HCT116 (cell line): ENCODE data around the gene PDE9A. TPM values are rescaled to one million over a fixed set of nuclear protein-coding genes. Genes with fewer than 3 reads are reported as not detected.
"Not testable (repeated sequence)": the region's sequence is repeated elsewhere in the genome, so short reads cannot be mapped to it uniquely, and the experiment has no call there.

Experiments used
- ATAC-seq: fragments of 200-7000 bp; cut with Tn5 transposase; 2 replicates; pipeline ENCODE4 v1.9.1; 2020; ENCODE audit warnings: mild to moderate bottlenecking, moderate library complexity
- BruUV-seq: library from RNA; stranded (reverse); fragments of 400-500 nt; replicated peaks from 2 replicates; lab custom pipeline; 2021; lab: Mats Ljungman, UMichigan
- CTCF ChIA-PET: fragments of 300-600 bp; sonication (Branson Sonifier 250); formaldehyde crosslinking; loops from one replicate; lab custom pipeline; 2021; ENCODE audit warnings: antibody characterized with exemption; lab: Charles Lee
- POLR2A ChIA-PET: fragments of 300-600, 350-600 bp; sonication (Branson Sonifier 250); formaldehyde crosslinking; loops from one replicate; lab custom pipeline; 2021; ENCODE audit warnings: antibody characterized with exemption; lab: Charles Lee
- RAD21 ChIA-PET, 2 experiments: fragments of 300-600 bp; sonication (Branson Sonifier 250); formaldehyde crosslinking; loops; one replicate each; lab custom pipeline; 2023; ENCODE audit warnings: low total read pairs in 2 of 2; ENCODE audit not compliant: uncharacterized antibody in 2 of 2, unreplicated experiment in 2 of 2, low non-redundant PET in 1 of 2; lab: Charles Lee
- DNase-seq: peaks from one replicate; pipeline ENCODE4 v3.0.0-alpha.2; 2010; ENCODE audit warnings: low read depth, low spot score
- H2AFZ ChIP-seq: fragments of 200-600 bp; shearing (Covaris generic), sonication (generic); 2 replicates; pipeline ENCODE4 v1.6.1; 2017; ENCODE audit warnings: low read depth, mixed run types, mixed read lengths, antibody characterized with exemption, low read length; ENCODE audit not compliant: poor library complexity, severe bottlenecking
- H3K27ac ChIP-seq: 2 replicates; pipeline ENCODE4 v1.5.1; 2012; ENCODE audit warnings: low read depth, low read length
- H3K27me3 ChIP-seq: fragments of 200-600 bp; sonication (generic); 2 replicates; pipeline ENCODE4 v1.6.1; 2016; ENCODE audit warnings: mixed run types, low read length, mixed read lengths; ENCODE audit not compliant: insufficient read depth
- H3K36me3 ChIP-seq, 2 experiments: fragments of 200-500 bp in 1 of 2; fragments of 200-600 bp in 1 of 2; sonication (Bioruptor generic) in 1 of 2; sonication (generic) in 1 of 2; 2 replicates each; pipeline versions ENCODE4 v1.5.1 to v1.6.1; 2014 to 2016; ENCODE audit warnings: low read length in 2 of 2, inconsistent platforms in 1 of 2, mixed read lengths in 1 of 2, mixed run types in 1 of 2; ENCODE audit not compliant: insufficient read depth in 2 of 2, control insufficient read depth in 1 of 2
- H3K4me1 ChIP-seq, 2 experiments: fragments of 200-600 bp in 1 of 2; sonication (generic) in 1 of 2; 2 replicates each; pipeline versions ENCODE4 v1.5.1 to v1.6.1; 2012 to 2017; ENCODE audit warnings: low read length in 2 of 2, inconsistent platforms in 1 of 2, mild to moderate bottlenecking in 1 of 2, mixed read lengths in 1 of 2, mixed run types in 1 of 2, moderate library complexity in 1 of 2; ENCODE audit not compliant: insufficient read depth in 2 of 2, control insufficient read depth in 1 of 2
- H3K4me2 ChIP-seq: fragments of 200-600 bp; sonication (generic); 2 replicates; pipeline ENCODE4 v1.6.1; 2017; ENCODE audit warnings: mixed run types, low read length, mixed read lengths
- H3K4me3 ChIP-seq, 2 experiments: fragments of 200-600 bp in 1 of 2; sonication (generic) in 1 of 2; replicated peaks in 1 of 2; 2 replicates each; pipeline ENCODE4 v1.5.1; 2011 to 2016; ENCODE audit warnings: low read length in 2 of 2, control low read depth in 1 of 2, low read depth in 1 of 2, mild to moderate bottlenecking in 1 of 2, mixed read lengths in 1 of 2, mixed run types in 1 of 2
- H3K79me2 ChIP-seq: fragments of 200-600 bp; sonication (generic); 2 replicates; pipeline ENCODE4 v1.6.1; 2017; ENCODE audit warnings: mild to moderate bottlenecking, mixed run types, low read length, moderate library complexity, mixed read lengths; ENCODE audit not compliant: insufficient read depth
- H3K9ac ChIP-seq: fragments of 200-600 bp; sonication (generic); 2 replicates; pipeline ENCODE4 v1.6.1; 2016; ENCODE audit warnings: low read length, mixed read lengths
- H3K9me2 ChIP-seq: fragments of 200-600 bp; sonication (generic), shearing (Covaris generic); 2 replicates; pipeline ENCODE4 v1.6.1; 2017; ENCODE audit warnings: mixed run types, mild to moderate bottlenecking, moderate library complexity; ENCODE audit not compliant: insufficient read depth
- H3K9me3 ChIP-seq, 2 experiments: fragments of 200-500 bp in 1 of 2; fragments of 200-600 bp in 1 of 2; sonication (Bioruptor generic) in 1 of 2; sonication (generic) in 1 of 2; 2 replicates each; pipeline ENCODE4 v1.6.1; 2014 to 2017; ENCODE audit warnings: low read length in 2 of 2, mixed read lengths in 2 of 2, inconsistent platforms in 1 of 2, low read depth in 1 of 2, mild to moderate bottlenecking in 1 of 2, mixed run types in 1 of 2, moderate library complexity in 1 of 2; ENCODE audit not compliant: control insufficient read depth in 1 of 2, insufficient read depth in 1 of 2
- H4K20me1 ChIP-seq: fragments of 200-600 bp; sonication (generic), shearing (Covaris generic); 2 replicates; pipeline ENCODE4 v1.6.1; 2017; ENCODE audit warnings: mixed run types, mild to moderate bottlenecking, moderate library complexity; ENCODE audit not compliant: insufficient read depth
- ATF3 ChIP-seq: IDR thresholded peaks from 2 replicates; pipeline ENCODE4 v1.6.1; 2012
- ELF1 ChIP-seq: IDR thresholded peaks from 2 replicates; pipeline ENCODE4 v1.6.1; 2012; ENCODE audit warnings: low read depth, borderline replicate concordance
- EZH2 ChIP-seq: fragments of 200-600 bp; sonication (generic); IDR thresholded peaks from 2 replicates; pipeline ENCODE4 v1.6.1; 2017; ENCODE audit warnings: antibody characterized with exemption, mixed run types
- FOSL1 ChIP-seq: IDR thresholded peaks from 2 replicates; pipeline ENCODE4 v1.6.1; 2012; ENCODE audit warnings: low read depth
- JUND ChIP-seq: IDR thresholded peaks from 2 replicates; pipeline ENCODE4 v1.6.1; 2012
- POLR2A ChIP-seq: IDR thresholded peaks from 2 replicates; pipeline ENCODE4 v1.7.0; 2011; ENCODE audit warnings: borderline replicate concordance; ENCODE audit not compliant: insufficient read depth, insufficient read length; ENCODE audit errors: extremely low read depth
- TCF7L2 ChIP-seq: IDR thresholded peaks from 2 replicates; pipeline ENCODE4 v1.7.0; 2011; ENCODE audit warnings: borderline replicate concordance, inconsistent platforms; ENCODE audit not compliant: insufficient read depth, insufficient read length; ENCODE audit errors: extremely low read depth
- intact Hi-C: fragments of 100-400 bp; cut with micrococcal nuclease; formaldehyde crosslinking; loops from 2 replicates; pipeline ENCODE4 v1.10.0; 2022
- total RNA-seq: library from RNA; stranded (reverse); gene quantifications from one replicate; pipeline ENCODE4 v1.2.1, GENCODE V29; 2021; ENCODE audit not compliant: unreplicated experiment
- TF ChIP-seq, protein P1 (sequence below): IDR thresholded peaks from 2 replicates; pipeline ENCODE4 v1.6.1; 2011; ENCODE audit warnings: mild to moderate bottlenecking, low read length, moderate library complexity; ENCODE audit not compliant: insufficient replicate concordance; ENCODE audit errors: extremely low read depth
- TF ChIP-seq, protein P2 (sequence below), 3 experiments: fragments of 200-600 bp in 1 of 3; sonication (generic) in 1 of 3; IDR thresholded peaks in 2 of 3; conservative IDR thresholded peaks in 1 of 3; 2 replicates each; pipeline ENCODE4 v1.5.1; 2012 to 2017; ENCODE audit warnings: low read depth in 2 of 3, low read length in 2 of 3, antibody characterized with exemption in 1 of 3, borderline replicate concordance in 1 of 3, control low read depth in 1 of 3, mild to moderate bottlenecking in 1 of 3, mixed read lengths in 1 of 3, mixed run types in 1 of 3, moderate library complexity in 1 of 3; ENCODE audit not compliant: insufficient read depth in 1 of 3

PDE9A gene
- total RNA-seq, 1 experiment from 2014 or later, result 31.4 TPM

DNA sequence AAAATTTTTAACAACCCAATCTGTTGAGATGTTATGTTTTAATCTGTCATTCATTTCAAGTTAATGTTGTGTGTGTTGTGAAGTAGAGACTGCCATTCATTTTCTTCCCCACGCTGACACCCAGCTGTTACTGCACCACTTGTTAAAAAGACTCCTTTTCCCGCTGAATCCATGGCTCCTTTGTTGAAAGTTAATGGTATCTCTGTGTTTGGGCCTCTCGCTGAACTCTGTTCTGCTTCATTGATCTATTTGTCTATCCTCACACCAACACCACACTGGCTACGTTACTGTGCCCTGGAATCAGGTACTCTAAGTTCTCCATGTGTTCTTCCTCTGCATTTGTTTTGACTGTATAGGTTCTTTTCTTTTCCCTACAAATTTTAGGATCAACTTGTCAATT is 58.2 kb downstream of the PDE9A start:
- ChIA-PET POLR2A (no interaction called here), CTCF (no interaction called here), RAD21 (no interaction called here)
- Histone ChIP-seq H3K9ac (no peak overlapping the region), H3K4me1 (no peaks in the 10 kb centered on the region), H4K20me1 (no peaks in the 10 kb centered on the region), H3K79me2 (no peaks in the 10 kb centered on the region), H3K9me3 (no peaks in the 10 kb centered on the region), H3K4me2 (no peak overlapping the region), H3K36me3 (no peaks in the 10 kb centered on the region), H3K9me2 (no peaks in the 10 kb centered on the region), H3K4me3 (no peak overlapping the region), H3K27me3 (no peaks in the 10 kb centered on the region), H3K27ac (no peak overlapping the region), H2AFZ (no peak overlapping the region)
- TF ChIP-seq ELF1, result no peak
- no peak for TF ChIP-seq TCF7L2
- BruUV-seq, result no TSS peak
- no peak for ATAC-seq
- intact Hi-C loops, result no loop called here
- no peak for DNase-seq

GRCh38 chr21:42715427-42715826 is 62.0 kb downstream of the PDE9A start:
- H3K27me3 ChIP-seq, H2AFZ ChIP-seq, H3K9me3 ChIP-seq, H3K9ac ChIP-seq, CTCF ChIA-PET, H3K4me2 ChIP-seq, ATAC-seq, intact Hi-C loops, POLR2A ChIA-PET, H3K4me3 ChIP-seq, H3K27ac ChIP-seq, RAD21 ChIA-PET, H4K20me1 ChIP-seq, H3K36me3 ChIP-seq, BruUV-seq, DNase-seq, H3K79me2 ChIP-seq, H3K9me2 ChIP-seq: not testable (repeated sequence)
- peaks cover 21 to 26% of the 10 kb centered on the region in 2 experiments for H3K4me1 ChIP-seq

- Histone ChIP-seq H3K9me3 (no peaks in the 10 kb centered on the region), H3K27ac (no peak overlapping the region), H4K20me1 (no peaks in the 10 kb centered on the region), H3K79me2 (no peaks in the 10 kb centered on the region), H3K36me3 (no peaks in the 10 kb centered on the region), H2AFZ (no peak overlapping the region), H3K9ac (no peak overlapping the region), H3K27me3 (no peaks in the 10 kb centered on the region), H3K9me2 (no peaks in the 10 kb centered on the region), H3K4me1 (peaks cover 28 to 33% of the 10 kb centered on the region in 2 experiments), H3K4me3 (no peak overlapping the region), H3K4me2 (no peak overlapping the region)
- RAD21 ChIA-PET, result no interaction called here
- ATAC-seq (no peak), DNase-seq (no peak)
- CTCF ChIA-PET, result no interaction called here
- no TSS peak for BruUV-seq
- POLR2A ChIA-PET, result no interaction called here
- intact Hi-C loops, result no loop called here
- TF ChIP-seq JUND, result no peak
- no peak for TF ChIP-seq POLR2A
- no peak for TF ChIP-seq FOSL1
- no peak for TF ChIP-seq ATF3
- TF ChIP-seq, protein P1, sequence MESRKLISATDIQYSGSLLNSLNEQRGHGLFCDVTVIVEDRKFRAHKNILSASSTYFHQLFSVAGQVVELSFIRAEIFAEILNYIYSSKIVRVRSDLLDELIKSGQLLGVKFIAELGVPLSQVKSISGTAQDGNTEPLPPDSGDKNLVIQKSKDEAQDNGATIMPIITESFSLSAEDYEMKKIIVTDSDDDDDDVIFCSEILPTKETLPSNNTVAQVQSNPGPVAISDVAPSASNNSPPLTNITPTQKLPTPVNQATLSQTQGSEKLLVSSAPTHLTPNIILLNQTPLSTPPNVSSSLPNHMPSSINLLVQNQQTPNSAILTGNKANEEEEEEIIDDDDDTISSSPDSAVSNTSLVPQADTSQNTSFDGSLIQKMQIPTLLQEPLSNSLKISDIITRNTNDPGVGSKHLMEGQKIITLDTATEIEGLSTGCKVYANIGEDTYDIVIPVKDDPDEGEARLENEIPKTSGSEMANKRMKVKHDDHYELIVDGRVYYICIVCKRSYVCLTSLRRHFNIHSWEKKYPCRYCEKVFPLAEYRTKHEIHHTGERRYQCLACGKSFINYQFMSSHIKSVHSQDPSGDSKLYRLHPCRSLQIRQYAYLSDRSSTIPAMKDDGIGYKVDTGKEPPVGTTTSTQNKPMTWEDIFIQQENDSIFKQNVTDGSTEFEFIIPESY, result no peak
- TF ChIP-seq, protein P2, sequence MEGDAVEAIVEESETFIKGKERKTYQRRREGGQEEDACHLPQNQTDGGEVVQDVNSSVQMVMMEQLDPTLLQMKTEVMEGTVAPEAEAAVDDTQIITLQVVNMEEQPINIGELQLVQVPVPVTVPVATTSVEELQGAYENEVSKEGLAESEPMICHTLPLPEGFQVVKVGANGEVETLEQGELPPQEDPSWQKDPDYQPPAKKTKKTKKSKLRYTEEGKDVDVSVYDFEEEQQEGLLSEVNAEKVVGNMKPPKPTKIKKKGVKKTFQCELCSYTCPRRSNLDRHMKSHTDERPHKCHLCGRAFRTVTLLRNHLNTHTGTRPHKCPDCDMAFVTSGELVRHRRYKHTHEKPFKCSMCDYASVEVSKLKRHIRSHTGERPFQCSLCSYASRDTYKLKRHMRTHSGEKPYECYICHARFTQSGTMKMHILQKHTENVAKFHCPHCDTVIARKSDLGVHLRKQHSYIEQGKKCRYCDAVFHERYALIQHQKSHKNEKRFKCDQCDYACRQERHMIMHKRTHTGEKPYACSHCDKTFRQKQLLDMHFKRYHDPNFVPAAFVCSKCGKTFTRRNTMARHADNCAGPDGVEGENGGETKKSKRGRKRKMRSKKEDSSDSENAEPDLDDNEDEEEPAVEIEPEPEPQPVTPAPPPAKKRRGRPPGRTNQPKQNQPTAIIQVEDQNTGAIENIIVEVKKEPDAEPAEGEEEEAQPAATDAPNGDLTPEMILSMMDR (IDR thresholded peaks at IDR 0.05 in 2 of 3, conservative IDR thresholded peaks at IDR 0.05 in 1 of 3; ENCODE audit: borderline replicate concordance in 1 of 3, insufficient read depth in 1 of 3, low read depth in 2 of 3, low read length in 2 of 3), result no peak
- TF ChIP-seq EZH2, result no peak
These were observed 62.7 kb downstream of the PDE9A start for GRCh38 chr21:42716074-42716473.
